SK-N-SH (cell line): Measurements from ENCODE around the gene ADAMTS2.

Experiments
- EP300 ChIP-seq, 2 experiments: IDR thresholded peaks; 2 replicates each; pipeline versions ENCODE4 v1.4.0 to v1.6.1; 2012; ENCODE audit warnings: borderline replicate concordance in 1 of 2, low read depth in 1 of 2, low read length in 1 of 2
- POLR2AphosphoS5 ChIP-seq: IDR thresholded peaks from 2 replicates; pipeline ENCODE4 v1.6.1; 2012; ENCODE audit warnings: low read depth, low read length
- RAD21 ChIP-seq: IDR thresholded peaks from 2 replicates; pipeline ENCODE4 v1.6.1; 2012; ENCODE audit warnings: mild to moderate bottlenecking, low read length
- TAF1 ChIP-seq: IDR thresholded peaks from 2 replicates; pipeline ENCODE4 v1.6.1; 2012; ENCODE audit warnings: low read depth, mild to moderate bottlenecking, low read length, moderate library complexity, borderline replicate concordance
- USF2 ChIP-seq: fragments of 150-350 bp; IDR thresholded peaks from 2 replicates; pipeline ENCODE4 v1.6.1; 2017; ENCODE audit warnings: antibody characterized with exemption, low read length, low read depth, borderline replicate concordance
- YY1 ChIP-seq: IDR thresholded peaks from 2 replicates; pipeline ENCODE4 v1.4.0; 2012; ENCODE audit warnings: low read depth, mild to moderate bottlenecking
- TF ChIP-seq, protein P1 (sequence below): fragments of 200-600 bp; sonication (generic); IDR thresholded peaks from 2 replicates; pipeline ENCODE4 v1.6.1; 2017; ENCODE audit warnings: antibody characterized with exemption, mild to moderate bottlenecking, moderate library complexity
- TF ChIP-seq, protein P2 (sequence below): IDR thresholded peaks from 2 replicates; pipeline ENCODE4 v1.4.0; 2012; ENCODE audit warnings: low read depth, borderline replicate concordance
- TF ChIP-seq, protein P3 (sequence below): IDR thresholded peaks from 2 replicates; pipeline ENCODE4 v1.6.1; 2012; ENCODE audit warnings: mild to moderate bottlenecking, low read depth, low read length, moderate library complexity
- TF ChIP-seq, protein P4 (sequence below): fragments of 150-350 bp; IDR thresholded peaks from 2 replicates; pipeline ENCODE4 v1.6.1; 2016; ENCODE audit warnings: mild to moderate bottlenecking, low read depth, low read length

DNA sequence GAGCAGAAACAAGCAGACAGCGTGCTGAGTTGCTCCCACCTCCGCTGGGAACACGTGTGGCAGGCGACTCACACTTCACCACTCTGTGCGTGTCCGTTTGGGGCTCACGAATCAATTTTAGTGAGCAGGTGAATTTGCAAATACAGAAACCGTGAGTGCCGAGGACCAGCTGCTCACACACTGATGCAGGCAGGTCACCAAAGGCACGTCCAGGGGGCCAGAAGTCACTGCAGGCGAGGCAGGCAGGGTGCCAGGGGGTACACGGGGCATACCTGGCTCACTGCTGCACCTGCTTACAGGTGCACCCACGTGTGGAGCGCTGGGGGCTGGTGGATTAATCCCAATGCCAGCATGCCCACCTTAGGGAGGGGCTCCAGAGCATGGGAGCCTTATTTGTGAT, 216.3 kb downstream of the ADAMTS2 start:
- TF ChIP-seq, protein P1, sequence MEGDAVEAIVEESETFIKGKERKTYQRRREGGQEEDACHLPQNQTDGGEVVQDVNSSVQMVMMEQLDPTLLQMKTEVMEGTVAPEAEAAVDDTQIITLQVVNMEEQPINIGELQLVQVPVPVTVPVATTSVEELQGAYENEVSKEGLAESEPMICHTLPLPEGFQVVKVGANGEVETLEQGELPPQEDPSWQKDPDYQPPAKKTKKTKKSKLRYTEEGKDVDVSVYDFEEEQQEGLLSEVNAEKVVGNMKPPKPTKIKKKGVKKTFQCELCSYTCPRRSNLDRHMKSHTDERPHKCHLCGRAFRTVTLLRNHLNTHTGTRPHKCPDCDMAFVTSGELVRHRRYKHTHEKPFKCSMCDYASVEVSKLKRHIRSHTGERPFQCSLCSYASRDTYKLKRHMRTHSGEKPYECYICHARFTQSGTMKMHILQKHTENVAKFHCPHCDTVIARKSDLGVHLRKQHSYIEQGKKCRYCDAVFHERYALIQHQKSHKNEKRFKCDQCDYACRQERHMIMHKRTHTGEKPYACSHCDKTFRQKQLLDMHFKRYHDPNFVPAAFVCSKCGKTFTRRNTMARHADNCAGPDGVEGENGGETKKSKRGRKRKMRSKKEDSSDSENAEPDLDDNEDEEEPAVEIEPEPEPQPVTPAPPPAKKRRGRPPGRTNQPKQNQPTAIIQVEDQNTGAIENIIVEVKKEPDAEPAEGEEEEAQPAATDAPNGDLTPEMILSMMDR: no peak
- no peak for TF ChIP-seq POLR2AphosphoS5
- TF ChIP-seq YY1: no peak
- no peak for TF ChIP-seq TAF1
- TF ChIP-seq, protein P2, sequence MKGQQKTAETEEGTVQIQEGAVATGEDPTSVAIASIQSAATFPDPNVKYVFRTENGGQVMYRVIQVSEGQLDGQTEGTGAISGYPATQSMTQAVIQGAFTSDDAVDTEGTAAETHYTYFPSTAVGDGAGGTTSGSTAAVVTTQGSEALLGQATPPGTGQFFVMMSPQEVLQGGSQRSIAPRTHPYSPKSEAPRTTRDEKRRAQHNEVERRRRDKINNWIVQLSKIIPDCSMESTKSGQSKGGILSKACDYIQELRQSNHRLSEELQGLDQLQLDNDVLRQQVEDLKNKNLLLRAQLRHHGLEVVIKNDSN: no peak
- TF ChIP-seq, protein P3, sequence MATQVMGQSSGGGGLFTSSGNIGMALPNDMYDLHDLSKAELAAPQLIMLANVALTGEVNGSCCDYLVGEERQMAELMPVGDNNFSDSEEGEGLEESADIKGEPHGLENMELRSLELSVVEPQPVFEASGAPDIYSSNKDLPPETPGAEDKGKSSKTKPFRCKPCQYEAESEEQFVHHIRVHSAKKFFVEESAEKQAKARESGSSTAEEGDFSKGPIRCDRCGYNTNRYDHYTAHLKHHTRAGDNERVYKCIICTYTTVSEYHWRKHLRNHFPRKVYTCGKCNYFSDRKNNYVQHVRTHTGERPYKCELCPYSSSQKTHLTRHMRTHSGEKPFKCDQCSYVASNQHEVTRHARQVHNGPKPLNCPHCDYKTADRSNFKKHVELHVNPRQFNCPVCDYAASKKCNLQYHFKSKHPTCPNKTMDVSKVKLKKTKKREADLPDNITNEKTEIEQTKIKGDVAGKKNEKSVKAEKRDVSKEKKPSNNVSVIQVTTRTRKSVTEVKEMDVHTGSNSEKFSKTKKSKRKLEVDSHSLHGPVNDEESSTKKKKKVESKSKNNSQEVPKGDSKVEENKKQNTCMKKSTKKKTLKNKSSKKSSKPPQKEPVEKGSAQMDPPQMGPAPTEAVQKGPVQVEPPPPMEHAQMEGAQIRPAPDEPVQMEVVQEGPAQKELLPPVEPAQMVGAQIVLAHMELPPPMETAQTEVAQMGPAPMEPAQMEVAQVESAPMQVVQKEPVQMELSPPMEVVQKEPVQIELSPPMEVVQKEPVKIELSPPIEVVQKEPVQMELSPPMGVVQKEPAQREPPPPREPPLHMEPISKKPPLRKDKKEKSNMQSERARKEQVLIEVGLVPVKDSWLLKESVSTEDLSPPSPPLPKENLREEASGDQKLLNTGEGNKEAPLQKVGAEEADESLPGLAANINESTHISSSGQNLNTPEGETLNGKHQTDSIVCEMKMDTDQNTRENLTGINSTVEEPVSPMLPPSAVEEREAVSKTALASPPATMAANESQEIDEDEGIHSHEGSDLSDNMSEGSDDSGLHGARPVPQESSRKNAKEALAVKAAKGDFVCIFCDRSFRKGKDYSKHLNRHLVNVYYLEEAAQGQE: no peak
- no peak for TF ChIP-seq EP300 (IDR thresholded peaks at IDR 0.05; ENCODE audit: borderline replicate concordance in 1 of 2, low read depth in 1 of 2, low read length in 1 of 2)
- no peak for TF ChIP-seq RAD21
- no peak for TF ChIP-seq USF2
- TF ChIP-seq, protein P4, sequence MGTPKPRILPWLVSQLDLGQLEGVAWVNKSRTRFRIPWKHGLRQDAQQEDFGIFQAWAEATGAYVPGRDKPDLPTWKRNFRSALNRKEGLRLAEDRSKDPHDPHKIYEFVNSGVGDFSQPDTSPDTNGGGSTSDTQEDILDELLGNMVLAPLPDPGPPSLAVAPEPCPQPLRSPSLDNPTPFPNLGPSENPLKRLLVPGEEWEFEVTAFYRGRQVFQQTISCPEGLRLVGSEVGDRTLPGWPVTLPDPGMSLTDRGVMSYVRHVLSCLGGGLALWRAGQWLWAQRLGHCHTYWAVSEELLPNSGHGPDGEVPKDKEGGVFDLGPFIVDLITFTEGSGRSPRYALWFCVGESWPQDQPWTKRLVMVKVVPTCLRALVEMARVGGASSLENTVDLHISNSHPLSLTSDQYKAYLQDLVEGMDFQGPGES: no peak
